LNCaP clone FGC (cell line): ENCODE measurements around the gene PGAP6.
"Not testable (repeated sequence)": the region's sequence is repeated elsewhere in the genome, so short reads cannot be mapped to it uniquely, and the experiment has no call there.

Experiments used
- DNase-seq: peaks from one replicate; pipeline ENCODE4 v3.0.0-alpha.2; 2011; ENCODE audit warnings: low read depth
- H3K4me3 ChIP-seq: 2 replicates; pipeline ENCODE4 v1.5.1; 2011; ENCODE audit warnings: mild to moderate bottlenecking, low read depth, low read length, control low read depth
- CTCF ChIP-seq: IDR thresholded peaks from 2 replicates; pipeline ENCODE4 v1.5.1; 2012; ENCODE audit warnings: mild to moderate bottlenecking; ENCODE audit not compliant: control insufficient read depth, insufficient read depth; ENCODE audit errors: extremely low read depth

PGAP6 gene

GRCh38 chr16:336269-336668 lies 45.5 kb downstream of the PGAP6 start:
- TF ChIP-seq CTCF = no peak
- no peak overlapping the region for H3K4me3 ChIP-seq
- no peak for DNase-seq

- not testable (repeated sequence) for H3K4me3 ChIP-seq, DNase-seq
These were observed 46.7 kb downstream of the PGAP6 start for GRCh38 chr16:334861-335632.

- H3K4me3 ChIP-seq, DNase-seq: not testable (repeated sequence)
These were observed 47.5 kb downstream of the PGAP6 start for GRCh38 chr16:334164-334832.

- no peak for TF ChIP-seq CTCF
- no peak overlapping the region for H3K4me3 ChIP-seq
- no peak for DNase-seq
These were observed 48.2 kb downstream of the PGAP6 start for GRCh38 chr16:333406-334094.

- H3K4me3 ChIP-seq, DNase-seq: not testable (repeated sequence)
These were observed 50.5 kb downstream of the PGAP6 start for GRCh38 chr16:331181-331814.

GRCh38 chr16:330741-331140 lies 51.0 kb downstream of the PGAP6 start:
- TF ChIP-seq CTCF = no peak
- DNase-seq = no peak
- H3K4me3 ChIP-seq = no peak overlapping the region

GRCh38 chr16:325375-326145 lies 56.2 kb downstream of the PGAP6 start:
- no peak overlapping the region for H3K4me3 ChIP-seq
- no peak for DNase-seq
- TF ChIP-seq CTCF = no peak
